ENCODE data around the gene GABARAPL2. TPM values are rescaled to one million over a fixed set of nuclear protein-coding genes. Genes with fewer than 3 reads are reported as not detected.

Gene GABARAPL2
- total and polyA plus RNA-seq, 2 experiments from 2014 or later, result 47.8 to 130 TPM

- H3K36me3 ChIP-seq (ENCODE audit: insufficient read depth), result peaks cover 39% of the 10 kb centered on the region
- H3K9me2 ChIP-seq (ENCODE audit: insufficient read depth), result no peaks in the 10 kb centered on the region
These were observed 37.1 kb downstream of the GABARAPL2 start for GRCh38 chr16:75603241-75603640.

More at GRCh38 chr16:75603241-75603640, 37.1 kb downstream of the GABARAPL2 start:
- TF ChIP-seq CTCF (conservative IDR thresholded peaks at IDR 0.05; ENCODE audit: low read depth in 2 of 2) (no peak), REST (IDR thresholded peaks at IDR 0.05; ENCODE audit: unreplicated experiment) (no peak), JUNB (IDR thresholded peaks at IDR 0.05; ENCODE audit: unreplicated experiment) (no peak), EZH2 (IDR thresholded peaks at IDR 0.05; ENCODE audit: low read depth, unreplicated experiment) (no peak), ZNF114 (CRISPR knock-in tag; IDR thresholded peaks at IDR 0.05) (no peak), ZNF331 (CRISPR knock-in tag; IDR thresholded peaks at IDR 0.05; ENCODE audit: low read depth) (no peak), ETS1 (IDR thresholded peaks at IDR 0.05) (no peak), ZNF462 (CRISPR knock-in tag; IDR thresholded peaks at IDR 0.05) (no peak), EZH2phosphoT487 (IDR thresholded peaks at IDR 0.05; ENCODE audit: unreplicated experiment) (no peak), CREB1 (CRISPR knock-in tag; IDR thresholded peaks at IDR 0.05; ENCODE audit: low read depth) (no peak), POLR2AphosphoS5 (IDR thresholded peaks at IDR 0.05; ENCODE audit: low read depth) (no peak), NANOG (IDR thresholded peaks at IDR 0.05; ENCODE audit: borderline replicate concordance) (no peak), STAT1 (IDR thresholded peaks at IDR 0.05; ENCODE audit: unreplicated experiment) (no peak)
- H3K4me1 Mint-ChIP-seq, result no peaks in the 10 kb centered on the region
- no peak overlapping the region for H3K4me3 Mint-ChIP-seq
- H3K9me3 Mint-ChIP-seq, result peaks cover 8% of the 10 kb centered on the region
- peaks cover 74% of the 10 kb centered on the region for H3K36me3 Mint-ChIP-seq (ENCODE audit: low read depth)
- no peak overlapping the region for H2AFZ ChIP-seq
- H3K4me2 ChIP-seq, result no peak overlapping the region
- DNase-seq (ENCODE audit: low spot score) (no peak), ATAC-seq (no peak)
- no peak overlapping the region for H3K4me3 ChIP-seq
- no peaks in the 10 kb centered on the region for H3K79me2 ChIP-seq (replicated peaks; ENCODE audit: insufficient read depth)
- no peaks in the 10 kb centered on the region for H3K4me1 ChIP-seq (ENCODE audit: insufficient read depth)
- no peak overlapping the region for H3K27ac ChIP-seq (ENCODE audit: low read depth)
- no peaks in the 10 kb centered on the region; the same call in none of the 2 replicates for H4K20me1 ChIP-seq (replicated peaks; ENCODE audit: insufficient read depth)
- no peaks in the 10 kb centered on the region for H3K27me3 Mint-ChIP-seq (ENCODE audit: insufficient read depth, low read depth, poor library complexity)
- no peaks in the 10 kb centered on the region for H3K27me3 ChIP-seq (ENCODE audit: insufficient read depth)
- no peaks in the 10 kb centered on the region for H3F3A ChIP-seq (replicated peaks; ENCODE audit: low read depth)
- no peak overlapping the region for H3K27ac Mint-ChIP-seq
